Heart left ventricle (tissue), 16 donors: ENCODE results near the gene WDR77. TPM values are rescaled to one million over a fixed set of nuclear protein-coding genes. Genes with fewer than 3 reads are reported as not detected.

Experiments used
- ATAC-seq, 4 donors: fragments of 200-7000 bp; cut with Tn5 transposase; one replicate each; pipeline ENCODE4 v1.9.1; 2020 to 2022; ENCODE audit warnings: moderate library complexity in 4 of 4, mild to moderate bottlenecking in 3 of 4, moderate number of reproducible peaks in 1 of 4
- DNase-seq, 5 donors: peaks; one replicate each; pipeline ENCODE4 v3.0.0-alpha.2; 2020
- H3K27ac ChIP-seq, 12 donors: fragments of 200-600 bp; sonication (generic) in 4 of 12; one replicate each; pipeline versions ENCODE4 v1.5.0 to v1.8.0; 2016 to 2022; ENCODE audit warnings: mild to moderate bottlenecking in 2 of 12
- H3K27me3 ChIP-seq, 9 donors: fragments of 200-600 bp; sonication (generic) in 2 of 9; one replicate each; pipeline versions ENCODE4 v1.5.1 to v1.8.0; 2016 to 2022; ENCODE audit warnings: mild to moderate bottlenecking in 3 of 9
- H3K36me3 ChIP-seq, 9 donors: fragments of 200-600 bp; sonication (generic) in 2 of 9; one replicate each; pipeline versions ENCODE4 v1.5.0 to v1.8.0; 2018 to 2022; ENCODE audit warnings: mild to moderate bottlenecking in 2 of 9
- H3K4me1 ChIP-seq, 12 donors: fragments of 200-600 bp; sonication (generic) in 4 of 12; one replicate each; pipeline versions ENCODE4 v1.5.0 to v1.8.0; 2016 to 2022; ENCODE audit warnings: mild to moderate bottlenecking in 3 of 12
- H3K4me3 ChIP-seq, 12 donors: fragments of 200-600 bp; sonication (generic) in 4 of 12; one replicate each; pipeline versions ENCODE4 v1.5.0 to v1.8.0; 2017 to 2022; ENCODE audit warnings: mild to moderate bottlenecking in 9 of 12, moderate library complexity in 4 of 12
- H3K9me3 ChIP-seq, 12 donors: fragments of 200-600 bp; sonication (generic) in 4 of 12; one replicate each; pipeline versions ENCODE4 v1.5.0 to v1.8.0; 2016 to 2022; ENCODE audit warnings: mild to moderate bottlenecking in 1 of 12
- CTCF ChIP-seq, 12 donors: fragments of 200-600 bp; sonication (generic) in 4 of 12; IDR thresholded peaks; one replicate each; pipeline versions ENCODE4 v1.5.0 to v1.8.0; 2018 to 2022; ENCODE audit warnings: antibody characterized with exemption in 12 of 12, mild to moderate bottlenecking in 5 of 12
- POLR2A ChIP-seq, 2 donors: fragments of 450-650 bp; IDR thresholded peaks; one replicate each; pipeline ENCODE4 v1.6.1; 2017; ENCODE audit warnings: antibody characterized with exemption in 2 of 2, mild to moderate bottlenecking in 2 of 2, moderate library complexity in 2 of 2
- WGBS, 4 donors: extraction: QIAGEN DNeasy Blood & Tissue Kit in 2 of 4; methylation state at CpG; one replicate each; pipeline versions ENCODE4 v1.1.5 to v1.1.7; 2013 to 2018; 5-methylcytosine and 5-hydroxymethylcytosine counted together
- intact Hi-C, 10 donors: fragments of 100-400 bp; cut with DNase I; formaldehyde crosslinking; loops; one replicate each; pipeline versions ENCODE4 v1.11.1 to v1.14.2; 2022
- polyA plus RNA-seq, 2 donors: library from polyadenylated mRNA; stranded (reverse); fragments of 200-250 nt; gene quantifications; one replicate each; pipeline ENCODE4 v1.2.3, GENCODE V29; 2013
- total RNA-seq, 9 donors: library from RNA; depleted of rRNA in 2 of 9; stranded (reverse); fragments of >200 nt in 2 of 9; fragmentation: NEBNext Ultra II Directional in 3 of 9; extraction: Animal tissue kit (Norgen Biotek cat#: 25700) in 3 of 9; gene quantifications; one replicate each; pipeline versions ENCODE4 v1.1.0 to v1.2.4, GENCODE V29; 2016 to 2023
- donor health status: ischemic (EF 13 %, LVEDD 7.1; RV severe dilation, severe dysfunction).
- donor health status: healthy with polysubstance abuse.
- donor health status: DM: no; HTN: yes; CAD: no.
- donor health status: DM: no; HTN: no; CAD: no.
- donor health status: ischemic (EF 25% LVEDD 6.9; RV normal size, moderate dysfunction).
- donor health status: ischemic (EF 25% LVEDD 5.7; RV mildly dilated, moderate dysfunction).
- donor health status: healthy.
- donor health status: DM: yes; HTN: yes; CAD: no.
- donor health status: ischemic (EF 35%, LVEDD 5.7; RV mildly dilated, moderate dysfunction).
- donor health status: nonischemic (EF 11% LVEDD 7.7; RV severe dilation, severe dysfunction).
- donor health status: DM: yes; HTN: yes; CAD: no.
- donor health status: PGD.
- donor health status: ischemic (EF 29% LVEDD 5.4; RV normal size, mild dysfunction).
- donor health status: nonischemic (EF 23%, LVEDD 6.1; RV moderate dilation, normal function).

The WDR77 gene
- total and polyA plus RNA-seq, 11 donors, result 25.6 to 64.3 (median 34.0) TPM

DNA sequence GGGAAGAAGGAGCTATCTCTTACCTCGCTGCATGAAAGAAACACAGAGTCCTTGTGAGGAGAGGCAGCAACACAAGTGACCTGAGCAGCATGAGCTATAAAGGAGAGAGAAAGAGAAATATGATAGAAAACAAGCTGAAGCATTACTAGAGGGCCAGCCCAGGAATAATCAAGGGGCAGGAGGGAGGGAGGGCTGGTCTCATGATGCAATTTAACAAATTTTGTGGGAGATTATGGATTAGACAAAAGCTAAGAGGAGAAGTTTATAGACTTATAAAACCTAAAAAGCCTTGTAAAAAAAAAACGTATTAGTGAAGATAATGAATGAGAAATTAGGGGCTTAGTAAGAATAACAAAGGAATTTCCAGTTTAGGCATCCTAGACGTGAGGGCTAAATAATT is 5.0 kb downstream of the WDR77 start:
- Histone ChIP-seq H3K4me3 (no peak overlapping the region), H3K36me3 (peaks cover 0 to 84% (median 75%) of the 10 kb centered on the region in 9 donors), H3K4me1 (peaks cover 0 to 27% (median 10%) of the 10 kb centered on the region in 12 donors), H3K9me3 (no peaks in the 10 kb centered on the region), H3K27me3 (no peaks in the 10 kb centered on the region), H3K27ac (no peak overlapping the region)
- TF ChIP-seq CTCF (IDR thresholded peaks at IDR 0.05) (no peak), POLR2A (IDR thresholded peaks at IDR 0.05) (no peak)
- DNase-seq, result no peak
- intact Hi-C loops, result no loop called here
- ATAC-seq, result no peak
- WGBS, 4 donors, result 66 to 89% (median 79%) methylated on average over 3 of the region's 3 CpGs

- TF ChIP-seq CTCF (IDR thresholded peaks at IDR 0.05) (no peak), POLR2A (IDR thresholded peaks at IDR 0.05) (no peak)
Observed at GRCh38 chr1:111442457-111442856, 6.6 kb downstream of the WDR77 start.

DNA sequence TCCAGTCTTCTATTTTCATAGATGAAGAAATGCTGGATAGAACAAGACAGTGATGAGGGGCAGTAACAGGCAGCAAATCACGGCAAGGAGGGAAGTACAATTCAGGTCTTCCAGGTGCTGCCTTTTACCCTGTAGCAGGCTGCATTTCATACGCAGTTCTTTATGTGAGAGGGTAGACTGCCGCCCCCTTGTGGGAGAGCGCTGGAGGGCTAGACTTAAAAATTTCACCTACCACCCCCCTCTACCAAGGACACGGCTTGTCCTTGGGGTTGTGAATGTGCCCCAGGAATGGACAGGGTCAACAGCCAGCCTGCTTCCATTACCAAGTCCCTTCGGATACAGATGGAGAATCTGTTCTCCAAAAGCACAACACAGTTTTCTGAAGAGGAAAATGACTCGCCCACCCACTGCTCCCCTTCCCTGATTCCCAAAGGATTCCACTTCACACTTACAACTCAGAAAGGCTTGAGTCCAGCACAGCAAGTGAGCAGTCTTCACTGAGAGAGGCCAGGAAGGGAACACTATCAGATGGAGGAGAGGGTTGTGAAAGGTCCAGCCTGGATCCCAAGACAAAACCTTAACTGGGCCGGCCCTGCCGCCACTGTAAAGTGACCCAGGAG is 7.4 kb downstream of the WDR77 start:
- ATAC-seq (peak in 1 of 4 donors; percentile 42), DNase-seq (peak in 1 of 5 donors; percentile 17)
- peaks cover 0 to 8% (median 0%) of the 10 kb centered on the region in 12 donors for H3K4me1 ChIP-seq
- no peak overlapping the region for H3K27ac ChIP-seq
- no peaks in the 10 kb centered on the region for H3K9me3 ChIP-seq
- 68 to 78% (median 68%) methylated on average over 9 of the region's 9 CpGs for WGBS, 4 donors
- peaks cover 0 to 100% (median 91%) of the 10 kb centered on the region in 9 donors for H3K36me3 ChIP-seq
- TF ChIP-seq POLR2A (IDR thresholded peaks at IDR 0.05), result no peak
- peak in 10 of 12 donors; percentile 8 to 54 (median 38) for TF ChIP-seq CTCF (IDR thresholded peaks at IDR 0.05)
- no peak overlapping the region for H3K4me3 ChIP-seq
- intact Hi-C loops, result no loop called here
- no peaks in the 10 kb centered on the region for H3K27me3 ChIP-seq

More at GRCh38 chr1:111442457-111442856, 6.6 kb downstream of the WDR77 start:
- Histone ChIP-seq H3K9me3 (no peaks in the 10 kb centered on the region), H3K4me3 (no peak overlapping the region), H3K27me3 (no peaks in the 10 kb centered on the region), H3K4me1 (peaks cover 0 to 16% (median 3%) of the 10 kb centered on the region in 12 donors), H3K36me3 (peaks cover 0 to 99% (median 91%) of the 10 kb centered on the region in 9 donors), H3K27ac (no peak overlapping the region)
- DNase-seq, result no peak
- WGBS, 4 donors, result 76 to 86% (median 83%) methylated on average over 4 of the region's 4 CpGs
- intact Hi-C loops, result no loop called here
- no peak for ATAC-seq

DNA sequence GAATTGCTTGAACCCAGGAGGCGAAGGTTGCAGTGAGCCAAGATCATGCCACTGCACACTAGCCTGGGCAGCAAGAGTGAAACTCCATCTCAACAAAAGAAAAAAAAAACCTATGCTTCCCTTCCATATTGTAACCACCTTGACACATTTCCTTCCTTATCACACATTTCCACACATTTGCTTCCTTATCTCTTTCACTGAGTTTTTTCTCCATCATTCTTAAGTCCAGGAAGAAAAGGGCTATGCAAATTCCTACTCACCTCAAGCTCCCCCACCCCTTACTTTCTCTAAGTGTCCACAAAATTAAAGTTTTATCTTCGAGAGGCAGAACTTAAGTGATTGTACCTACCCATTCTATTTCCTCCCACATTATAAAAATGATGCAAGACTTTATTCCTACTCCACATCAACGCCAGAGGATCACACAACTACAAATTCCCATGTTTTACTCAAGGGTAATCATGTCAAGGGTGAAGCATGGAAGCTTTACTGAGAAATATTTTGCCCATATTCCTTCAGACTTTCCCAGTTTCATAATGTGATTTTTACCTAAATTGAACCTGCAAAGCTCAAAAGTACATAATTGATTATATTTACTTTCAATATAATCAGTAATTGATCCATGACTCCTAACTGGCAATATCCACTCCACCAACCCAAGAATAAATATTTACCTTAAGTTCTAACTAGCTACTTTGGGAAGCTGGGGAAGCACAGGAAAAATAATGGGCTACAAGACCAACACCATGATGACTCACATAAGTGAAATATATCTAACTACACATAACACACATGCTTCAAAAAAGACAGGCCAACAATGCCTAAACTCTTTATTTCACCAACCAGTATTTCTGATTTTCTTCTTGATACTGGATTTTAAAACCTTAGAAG is 9.3 kb downstream of the WDR77 start:
- intact Hi-C loops, result no loop called here
- H3K27me3 ChIP-seq, result no peaks in the 10 kb centered on the region
- TF ChIP-seq CTCF (IDR thresholded peaks at IDR 0.05) (no peak), POLR2A (IDR thresholded peaks at IDR 0.05) (no peak)
- no peaks in the 10 kb centered on the region for H3K9me3 ChIP-seq
- no peak overlapping the region for H3K27ac ChIP-seq
- peaks cover 0 to 81% (median 71%) of the 10 kb centered on the region in 9 donors for H3K36me3 ChIP-seq
- ATAC-seq, result no peak
- whole genome bisulfite sequencing, 4 donors, result 89 to 97% (median 93%) methylated on average over 3 of the region's 3 CpGs
- no peak overlapping the region for H3K4me3 ChIP-seq
- peaks cover 0 to 4% (median 0%) of the 10 kb centered on the region in 12 donors for H3K4me1 ChIP-seq
- no peak for DNase-seq
